NCI-H1417 treated with DMSO at 0.1 percent for 48 hours (cell line): Measurements from ENCODE around the gene GRB2.
"Not testable (repeated sequence)": the region's sequence is repeated elsewhere in the genome, so short reads cannot be mapped to it uniquely, and the experiment has no call there.

Experiments used
- DNase-seq: peaks from one replicate; lab custom pipeline; 2025; lab: John Stamatoyannopoulos, UW

GRB2 gene

DNA sequence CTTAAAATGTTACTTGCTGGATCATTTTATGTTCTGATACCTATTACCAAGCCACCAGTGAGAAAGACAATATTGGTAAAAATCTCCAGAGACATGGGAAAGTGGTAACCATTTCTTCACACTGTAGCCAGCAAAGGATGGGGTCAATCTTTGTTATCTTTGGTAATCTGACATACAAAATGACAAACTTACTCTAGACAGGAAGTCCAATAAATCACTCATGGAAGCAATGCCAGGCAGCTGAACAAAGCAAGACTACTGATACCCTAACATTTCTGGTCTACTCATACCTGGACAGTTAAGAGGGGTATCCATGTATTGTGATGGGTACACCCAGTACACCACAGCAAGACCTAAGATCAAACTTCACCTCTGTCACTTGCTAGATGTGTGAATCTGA is 19.0 kb downstream of the GRB2 start:
- no peak for DNase-seq

DNA sequence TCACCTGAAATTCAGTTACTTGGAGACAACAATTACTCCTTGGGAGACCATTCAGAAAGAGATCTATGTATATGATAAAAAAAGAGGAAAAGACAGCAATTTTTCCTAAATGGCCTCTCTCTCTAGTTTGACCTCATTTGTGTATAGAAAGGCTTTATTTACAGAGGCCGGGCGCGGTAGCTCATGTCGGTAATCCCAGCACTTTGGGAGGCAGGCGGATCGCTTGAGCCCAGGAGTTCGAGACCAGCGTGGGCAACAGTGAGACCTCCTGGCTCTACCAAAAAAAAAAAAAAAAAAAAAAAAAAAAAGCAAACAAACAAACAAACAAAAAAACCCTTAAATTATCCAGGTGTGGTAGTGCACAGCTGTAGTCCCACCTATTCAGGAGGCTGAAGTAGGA is 20.7 kb downstream of the GRB2 start:
- no peak for DNase-seq

DNA sequence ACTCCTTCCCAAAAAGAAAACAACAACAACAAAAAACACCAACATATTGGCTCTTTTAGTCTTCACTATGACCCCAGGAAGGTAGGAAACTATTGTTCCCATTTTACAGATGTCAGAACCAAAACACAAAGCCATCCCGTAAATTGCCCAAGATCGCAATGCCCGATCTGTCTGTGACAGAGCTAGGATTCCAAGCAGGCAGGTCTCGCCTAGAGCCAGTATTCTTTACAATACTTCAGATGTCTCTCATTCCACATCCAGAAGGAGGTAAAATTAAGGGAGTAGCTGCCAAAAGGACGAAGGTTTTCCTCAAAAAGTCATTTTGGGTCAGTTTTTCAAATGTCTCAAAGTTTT is 21.7 kb downstream of the GRB2 start:
- no peak for DNase-seq

DNA sequence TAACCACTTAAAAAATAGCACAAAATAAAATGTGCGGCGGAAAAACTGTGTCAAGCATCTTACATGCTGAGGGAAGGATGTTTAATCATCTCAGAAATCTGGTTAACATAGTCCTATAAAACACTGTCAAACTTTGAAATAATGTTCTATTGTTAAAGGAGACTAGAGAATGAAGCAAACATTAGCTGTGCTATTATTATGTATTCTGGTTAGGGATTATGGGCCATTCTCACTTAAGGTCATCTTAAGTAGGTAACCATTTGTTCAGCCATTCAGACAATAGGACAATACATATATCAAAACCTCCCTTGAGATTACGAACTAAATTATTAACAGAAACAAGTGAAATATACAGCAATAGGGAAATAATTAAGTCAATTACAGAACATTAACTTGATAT is 24.7 kb downstream of the GRB2 start:
- no peak for DNase-seq

DNA sequence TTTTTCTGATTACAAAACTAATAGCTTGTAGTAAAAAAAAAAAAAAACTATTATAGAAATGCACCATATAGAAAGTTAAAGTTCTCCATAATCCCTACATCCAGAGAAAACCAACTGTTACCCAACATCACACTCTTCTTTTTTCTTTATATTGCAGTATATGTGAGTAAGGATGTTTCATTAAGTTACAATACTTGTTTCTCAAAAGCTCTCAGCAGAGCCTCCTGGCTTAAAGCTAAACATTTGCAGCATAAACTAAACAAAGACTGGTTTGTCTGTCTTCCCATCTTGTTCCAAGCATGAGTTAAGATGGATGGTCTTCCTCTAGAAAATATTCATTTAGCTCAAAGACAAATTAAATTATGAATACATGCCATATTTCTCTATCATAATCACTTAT is 25.2 kb downstream of the GRB2 start:
- DNase-seq: no peak

DNA sequence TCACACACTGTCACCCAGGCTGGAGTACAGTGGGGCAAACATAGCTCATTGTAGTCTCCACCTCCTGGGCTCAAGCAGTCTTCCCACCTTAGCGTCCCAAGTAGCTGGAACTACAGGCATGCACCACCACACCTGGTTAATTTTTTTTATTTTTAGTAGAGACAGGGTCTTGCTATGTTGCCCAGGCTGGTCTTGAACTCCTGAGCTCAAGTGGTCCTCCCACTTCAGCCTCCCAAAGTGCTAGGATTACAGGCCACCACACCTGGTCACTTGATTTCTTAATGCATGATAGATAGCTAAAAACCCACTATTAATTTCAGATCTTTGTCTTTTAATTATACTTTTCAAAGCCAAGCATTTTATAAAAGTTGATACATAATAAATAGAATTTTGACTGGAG is 26.1 kb downstream of the GRB2 start:
- not testable (repeated sequence) for DNase-seq

DNA sequence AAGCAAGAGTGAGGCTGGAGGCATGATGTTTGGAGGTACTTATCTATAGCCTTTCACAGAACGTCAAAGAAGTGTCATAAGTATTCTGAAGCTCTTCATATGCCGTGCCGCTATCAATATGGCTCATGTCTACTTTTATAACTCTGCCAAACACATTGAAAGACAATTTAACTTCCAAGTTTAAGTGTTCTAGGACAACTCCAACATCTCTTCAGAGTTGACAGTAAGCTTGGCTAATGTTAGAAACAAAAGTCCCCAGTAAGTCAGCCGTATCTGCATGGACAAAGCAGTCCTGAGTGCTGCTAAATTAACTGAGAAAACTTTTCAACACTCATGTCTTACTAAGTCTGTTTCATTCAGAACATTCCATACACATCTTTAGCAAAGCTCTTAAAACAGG is 32.2 kb downstream of the GRB2 start:
- no peak for DNase-seq

DNA sequence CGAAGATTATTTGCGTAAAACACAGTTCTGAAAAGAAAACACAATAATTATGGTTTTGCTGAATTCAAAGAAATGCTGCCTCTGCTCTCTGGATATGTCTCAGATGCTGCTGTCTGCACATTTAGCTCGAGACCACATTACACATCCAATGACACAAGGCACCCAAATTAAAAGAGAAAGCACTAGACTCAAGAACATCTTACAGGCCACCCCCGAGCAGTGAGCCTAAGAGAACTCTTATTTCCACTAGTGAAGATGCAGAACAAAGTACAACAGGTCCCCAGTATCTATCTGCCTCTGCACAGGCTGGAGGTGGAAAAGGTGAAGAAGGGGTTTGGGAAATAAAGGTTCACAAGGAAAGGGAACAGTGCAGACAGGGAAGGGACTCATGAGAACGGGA is 33.5 kb downstream of the GRB2 start:
- no peak for DNase-seq

DNA sequence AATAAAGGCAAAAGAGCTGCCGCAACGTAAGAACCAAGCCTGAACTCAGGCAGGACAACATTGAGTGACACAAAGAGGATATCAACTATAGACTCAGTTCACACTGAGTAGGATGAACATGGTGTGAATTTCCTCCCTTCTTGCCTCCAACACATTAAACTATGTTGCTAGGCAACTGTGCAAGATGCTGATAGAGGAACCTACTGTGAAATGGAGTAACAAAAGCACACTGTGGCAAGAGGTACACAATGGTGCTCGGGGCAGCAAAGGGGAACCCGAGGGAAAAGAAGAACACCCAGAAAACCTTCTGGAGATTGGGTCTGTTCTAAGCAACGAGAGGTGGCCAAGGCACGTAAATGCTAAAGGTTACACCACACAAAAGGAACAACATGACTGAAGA is 34.1 kb downstream of the GRB2 start:
- DNase-seq: no peak

DNA sequence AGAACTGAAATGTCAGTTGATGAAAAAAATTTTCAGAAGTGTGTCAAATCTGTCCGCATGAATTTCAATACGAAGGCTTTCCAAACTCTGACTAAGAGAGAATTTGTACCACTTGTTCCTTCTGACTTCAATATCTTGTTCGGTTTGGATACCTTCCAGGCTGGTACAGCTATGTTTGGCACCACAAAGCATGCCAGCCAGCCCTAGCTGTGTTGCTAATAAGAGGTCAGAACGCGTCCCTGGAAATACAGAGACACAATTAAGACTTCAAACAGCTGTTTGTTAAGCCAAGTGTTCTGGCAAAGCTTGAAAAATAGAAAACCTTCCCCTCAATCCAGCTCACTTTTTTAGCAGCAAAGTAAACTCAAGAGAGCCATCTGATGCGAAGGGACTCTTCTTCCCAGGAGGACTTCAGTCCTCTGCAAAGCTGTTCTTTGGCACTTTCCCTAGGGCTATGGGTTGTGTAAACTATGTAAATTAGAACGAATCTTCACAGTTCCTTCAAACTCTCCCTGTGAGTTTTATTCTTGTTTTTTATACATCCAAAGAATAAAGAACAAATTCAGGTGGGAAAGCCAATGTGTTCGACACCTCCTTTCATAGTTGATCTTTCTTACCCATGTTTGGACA is 35.1 kb downstream of the GRB2 start:
- no peak for DNase-seq

DNA sequence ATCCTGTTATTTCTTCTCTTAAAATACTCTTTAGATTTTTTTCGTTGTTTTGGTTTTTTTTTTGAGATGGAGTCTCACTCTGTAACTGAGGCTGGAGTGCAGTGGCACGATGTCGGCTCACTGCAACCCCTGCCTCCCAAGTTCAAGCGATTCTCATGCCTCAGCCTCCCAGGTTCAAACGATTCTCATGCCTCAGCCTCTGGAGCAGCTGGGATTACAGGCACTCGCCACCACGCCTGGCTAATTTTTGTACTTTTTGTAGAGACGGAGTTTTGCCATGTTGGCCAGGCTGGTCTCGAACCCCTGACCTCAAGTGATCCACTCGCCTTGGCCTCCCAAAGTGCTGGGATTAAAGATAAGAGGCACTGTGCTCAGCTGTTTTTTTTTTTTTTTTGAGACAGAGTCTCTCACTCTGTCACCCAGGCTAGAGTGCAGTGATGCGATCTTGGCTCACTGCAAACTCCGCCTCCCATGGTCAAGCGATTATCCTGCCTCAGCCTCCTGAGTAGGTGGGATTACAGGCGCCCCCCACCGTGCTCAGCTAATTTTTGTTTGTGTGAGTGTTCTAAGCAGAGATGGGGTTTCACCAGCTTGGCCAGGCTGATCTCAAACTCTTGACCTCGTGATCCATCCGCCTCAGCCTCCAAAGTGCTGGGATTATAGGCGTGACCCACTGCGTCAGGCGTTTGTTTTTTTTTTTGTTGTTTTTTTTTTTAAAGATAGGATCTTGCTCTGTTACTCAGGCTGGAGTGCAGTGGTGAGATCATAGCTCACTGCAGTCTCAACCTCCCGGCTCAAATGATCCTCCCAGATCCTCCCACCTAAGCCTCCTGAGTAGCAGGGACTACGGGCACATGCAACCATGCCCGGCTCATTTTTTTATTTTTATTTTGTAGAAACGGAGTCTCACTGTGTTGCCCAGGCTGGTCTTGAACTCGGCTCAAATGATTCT is 37.4 kb downstream of the GRB2 start:
- DNase-seq: not testable (repeated sequence)

DNA sequence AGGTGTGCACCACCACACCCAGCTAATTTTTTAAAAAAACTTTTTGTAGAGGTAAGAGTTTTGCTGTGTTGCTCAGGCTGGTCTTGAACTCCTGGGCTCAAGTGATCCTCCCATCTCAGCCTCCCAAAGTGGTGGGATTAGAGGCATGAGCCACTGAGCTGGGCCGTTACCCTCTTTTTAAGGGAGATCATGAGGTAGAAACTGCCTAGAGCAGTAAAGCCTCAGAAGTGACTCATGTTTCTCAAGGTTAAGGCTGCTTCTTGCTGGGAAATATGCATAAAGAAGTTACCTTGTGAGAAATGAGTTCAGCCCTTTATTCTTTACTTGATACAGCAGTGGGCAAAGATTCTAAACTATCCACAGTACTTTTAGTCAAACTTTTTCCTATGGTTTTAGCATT is 38.2 kb downstream of the GRB2 start:
- DNase-seq: no peak

DNA sequence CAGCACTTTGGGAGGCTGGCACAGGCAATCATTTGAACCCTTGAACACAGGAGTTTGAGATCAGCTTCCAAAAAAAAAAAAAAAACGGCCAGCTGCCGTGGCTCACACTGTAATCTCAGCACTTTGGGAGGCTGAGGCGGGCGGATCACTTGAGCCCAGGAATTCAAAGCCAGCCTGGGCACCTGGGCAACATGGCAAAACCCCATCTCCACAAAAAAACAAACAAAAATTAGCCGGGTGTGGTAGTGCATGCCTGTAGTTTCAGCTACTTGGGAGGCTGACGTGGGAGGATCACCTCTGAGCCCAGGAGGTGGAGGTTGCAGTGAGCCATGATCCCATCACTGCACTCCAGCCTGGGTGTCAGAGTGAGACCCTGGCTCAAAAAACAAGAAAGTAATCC is 39.0 kb downstream of the GRB2 start:
- no peak for DNase-seq

DNA sequence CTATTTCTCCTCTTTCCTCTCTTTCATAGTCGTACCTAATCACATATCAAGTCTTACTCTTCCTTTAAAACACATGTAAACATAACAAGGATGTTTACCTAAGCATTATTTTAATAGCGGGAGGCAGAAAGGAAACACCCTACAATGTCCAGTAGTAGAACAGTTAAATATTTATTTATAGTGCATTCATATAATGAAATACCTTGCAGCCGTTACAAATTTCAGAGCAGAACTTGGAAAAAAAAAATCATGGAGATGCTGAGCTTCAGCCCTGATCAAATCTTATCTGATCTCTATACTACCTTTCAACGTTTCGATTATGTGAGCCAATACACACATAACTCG is 39.6 kb downstream of the GRB2 start:
- DNase-seq: no peak

DNA sequence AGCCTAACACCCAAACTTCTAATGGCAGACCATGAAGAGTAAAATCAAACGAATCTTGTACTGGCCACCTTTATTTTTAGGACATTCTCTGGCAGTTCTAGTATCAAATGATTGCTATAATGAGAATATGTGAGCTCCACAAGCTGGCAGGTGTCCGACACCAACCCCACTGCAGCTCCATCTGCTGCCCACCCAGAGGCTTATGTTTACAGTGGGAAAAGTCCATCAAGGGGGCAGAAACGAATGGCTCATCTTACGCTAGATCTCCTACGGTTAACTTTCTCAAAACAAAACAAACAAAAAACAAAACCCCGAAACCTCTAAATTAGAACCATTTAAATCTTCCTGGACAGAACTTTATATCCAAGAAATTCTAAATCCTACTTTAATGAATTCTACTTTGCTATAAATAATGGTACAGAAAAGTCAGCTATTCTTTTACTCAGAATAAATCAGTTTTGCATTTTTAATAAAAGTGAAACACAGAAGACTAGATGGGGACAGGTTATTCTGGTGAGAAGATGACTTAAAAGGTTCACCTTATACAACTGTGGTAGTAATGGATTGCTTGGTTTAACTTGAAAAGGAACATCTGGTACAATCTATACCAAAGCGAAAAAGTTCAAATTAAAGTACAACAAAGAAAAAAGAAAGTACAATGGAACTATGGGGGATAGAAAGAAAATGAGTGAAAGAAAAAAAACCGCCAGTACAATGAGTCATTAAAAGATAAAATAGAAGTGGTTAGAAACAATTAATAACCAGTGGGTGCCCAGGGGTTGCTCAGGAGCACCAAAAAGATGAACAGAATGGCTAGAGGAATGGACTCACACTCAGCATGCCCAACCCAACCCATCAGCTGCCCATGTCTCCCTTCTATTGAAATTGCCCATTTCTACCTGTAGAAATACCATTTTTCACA is 40.2 kb downstream of the GRB2 start:
- DNase-seq: no peak

DNA sequence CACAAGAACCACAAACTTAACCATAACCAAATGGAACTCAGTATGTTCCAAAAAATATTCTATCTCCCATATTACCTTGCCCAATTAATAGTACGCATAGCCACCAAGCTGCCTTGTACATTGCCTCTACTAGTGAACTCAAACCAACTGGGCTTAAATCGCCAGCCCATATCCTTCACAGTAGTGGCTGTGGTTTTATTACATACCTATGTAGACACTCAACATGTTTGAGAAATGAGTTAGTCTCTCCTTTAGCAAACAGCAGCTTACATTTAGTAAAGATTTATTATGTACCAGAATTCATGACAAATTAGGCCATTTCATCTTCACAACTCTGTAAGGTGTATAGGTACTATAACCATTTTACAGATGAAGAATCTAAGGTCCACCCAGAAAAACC is 41.4 kb downstream of the GRB2 start:
- no peak for DNase-seq

DNA sequence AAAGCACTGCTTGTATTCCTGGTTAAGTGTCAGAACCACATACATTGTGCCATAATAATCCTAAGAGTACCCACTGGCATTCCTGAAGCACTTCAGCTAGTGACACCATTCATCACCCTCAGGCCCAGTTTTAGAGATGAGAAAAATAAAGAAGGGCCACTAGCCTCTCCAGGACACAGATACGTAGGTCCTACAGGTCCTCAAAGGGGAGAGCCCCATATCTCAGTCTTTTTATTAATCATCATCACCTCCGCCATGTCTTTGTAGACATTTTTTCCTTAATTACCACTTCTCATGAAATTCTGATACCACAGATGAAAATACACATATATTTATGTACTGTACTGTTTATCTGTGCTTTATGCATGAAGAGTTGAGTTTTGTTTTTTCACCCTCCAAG is 43.5 kb downstream of the GRB2 start:
- DNase-seq: no peak

DNA sequence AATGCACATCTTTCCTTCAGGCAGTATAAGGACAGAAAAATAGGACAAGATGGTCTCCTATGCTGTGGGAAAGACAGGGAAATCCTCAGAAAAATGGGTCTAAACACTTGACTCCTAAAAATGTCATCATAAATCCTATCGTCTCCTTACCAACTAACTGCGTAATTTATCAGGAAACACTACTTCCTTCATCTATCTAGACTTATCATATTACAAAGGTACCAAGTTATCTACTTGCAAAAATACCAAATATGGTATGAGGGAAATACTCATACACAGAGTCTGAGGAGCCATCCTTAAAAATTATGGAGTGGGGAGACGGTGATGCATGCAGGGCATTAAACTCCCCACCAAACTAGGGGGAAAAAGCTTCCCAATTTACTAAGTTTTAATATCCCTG is 44.1 kb downstream of the GRB2 start:
- DNase-seq: no peak

DNA sequence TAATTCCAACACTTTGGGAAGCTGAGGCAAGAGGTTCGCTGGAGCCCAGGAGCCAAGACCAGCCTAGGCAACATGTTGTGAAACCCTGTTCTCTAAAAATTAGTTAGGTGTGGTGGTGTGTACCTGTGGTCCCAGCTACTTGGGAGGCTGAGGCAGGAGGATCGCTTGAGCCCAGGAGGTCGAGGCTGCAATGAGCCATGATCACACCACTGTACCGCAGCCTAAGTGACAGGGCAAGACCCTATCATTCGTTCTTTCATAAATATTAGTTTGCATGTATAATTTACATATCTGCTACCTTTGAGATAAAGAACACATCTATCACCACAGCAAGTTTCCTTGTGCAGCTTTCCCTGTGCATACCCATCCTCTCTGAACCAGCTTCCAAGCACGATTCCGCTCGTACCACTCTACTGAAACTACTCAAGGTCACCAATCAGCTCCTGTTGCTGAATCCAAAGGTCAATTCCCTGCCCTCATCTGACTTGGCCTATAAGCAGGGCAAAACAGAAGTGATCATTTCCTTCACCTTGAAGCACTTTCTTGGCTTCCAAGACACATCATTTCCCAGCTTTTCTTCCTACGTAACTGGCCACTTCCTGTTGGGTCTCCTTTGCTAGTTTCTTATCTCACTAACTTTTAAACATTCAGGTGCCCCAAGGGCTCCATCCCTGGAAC is 49.1 kb downstream of the GRB2 start:
- no peak for DNase-seq

DNA sequence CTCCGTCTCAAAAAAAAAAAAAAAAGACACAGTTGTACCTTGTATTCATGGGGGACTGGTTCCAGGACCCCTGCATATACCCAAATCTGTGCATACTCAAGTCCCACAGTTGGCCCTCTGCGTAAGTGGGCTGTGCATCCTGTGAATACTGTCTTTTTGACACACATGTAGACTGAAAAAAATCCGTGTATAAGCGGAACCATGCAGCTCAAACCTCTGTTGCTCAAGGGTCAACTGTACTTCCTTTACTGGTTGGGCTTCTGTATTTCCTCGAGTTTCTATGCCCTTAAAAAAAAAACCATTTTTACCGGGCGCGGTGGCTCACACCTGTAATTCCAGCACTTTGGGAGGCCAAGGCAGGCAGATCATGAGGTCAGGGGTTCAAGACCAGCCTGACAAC is 52.3 kb downstream of the GRB2 start:
- DNase-seq: no peak

DNA sequence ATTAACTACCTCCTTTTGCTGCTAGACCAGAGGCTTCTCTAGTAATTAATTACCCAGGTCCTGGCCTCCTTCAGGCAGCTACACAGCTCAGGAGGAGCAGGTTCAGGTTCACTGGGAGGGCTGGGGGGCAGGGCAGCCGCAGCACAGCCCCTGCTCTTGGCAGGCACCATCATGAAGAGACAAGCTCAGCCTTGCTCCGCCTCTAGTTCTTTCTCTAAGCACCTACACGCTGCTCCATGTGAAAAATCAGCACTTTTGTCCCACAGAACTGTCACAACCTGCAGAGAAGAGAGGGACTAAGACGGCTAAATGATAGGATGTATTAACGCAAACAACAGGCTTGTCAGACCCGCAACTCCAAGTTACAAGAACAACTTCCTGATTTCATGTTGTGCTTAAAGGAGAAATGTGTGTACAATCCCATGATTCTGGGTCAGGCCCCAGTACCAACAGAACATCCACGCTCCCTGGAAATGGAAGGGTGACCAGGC is 53.4 kb downstream of the GRB2 start:
- DNase-seq: no peak

DNA sequence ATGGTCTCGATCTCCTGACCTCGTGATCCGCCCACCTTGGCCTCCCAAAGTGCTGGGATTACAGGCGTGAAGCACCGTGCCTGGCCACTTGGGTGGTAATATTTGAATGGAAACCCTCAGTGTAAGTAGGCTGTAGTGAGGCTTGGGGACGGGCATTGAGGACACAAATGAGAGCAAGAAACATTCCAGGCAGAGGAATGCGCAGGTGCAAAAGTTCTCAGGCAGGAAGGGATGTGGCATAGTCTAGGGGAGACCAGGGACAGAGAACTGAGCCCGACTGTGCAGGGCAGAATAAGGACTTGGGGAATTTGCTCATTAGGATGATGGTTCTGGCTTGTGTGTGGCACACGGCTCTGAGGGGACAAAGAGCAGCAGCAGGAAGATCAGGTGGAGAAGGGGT is 54.8 kb downstream of the GRB2 start:
- DNase-seq: no peak
